Heart left ventricle (tissue), 13 donors: ENCODE measurements around the gene AMIGO3.

Source experiments
- POLR2A ChIP-seq, 2 donors: fragments of 450-650 bp; IDR thresholded peaks; one replicate each; pipeline ENCODE4 v1.6.1; 2017; ENCODE audit warnings: antibody characterized with exemption in 2 of 2, mild to moderate bottlenecking in 2 of 2, moderate library complexity in 2 of 2
- TF ChIP-seq, protein P1 (sequence below), 12 donors: fragments of 200-600 bp; sonication (generic) in 4 of 12; IDR thresholded peaks; one replicate each; pipeline versions ENCODE4 v1.5.0 to v1.8.0; 2018 to 2022; ENCODE audit warnings: antibody characterized with exemption in 12 of 12, mild to moderate bottlenecking in 5 of 12
- donor health status: ischemic (EF 13 %, LVEDD 7.1; RV severe dilation, severe dysfunction).
- donor health status: DM: no; HTN: yes; CAD: no.
- donor health status: DM: no; HTN: no; CAD: no.
- donor health status: ischemic (EF 25% LVEDD 6.9; RV normal size, moderate dysfunction).
- donor health status: ischemic (EF 25% LVEDD 5.7; RV mildly dilated, moderate dysfunction).
- donor health status: ischemic (EF 35%, LVEDD 5.7; RV mildly dilated, moderate dysfunction).
- donor health status: nonischemic (EF 11% LVEDD 7.7; RV severe dilation, severe dysfunction).
- donor health status: DM: yes; HTN: yes; CAD: no.
- donor health status: PGD.
- donor health status: ischemic (EF 29% LVEDD 5.4; RV normal size, mild dysfunction).
- donor health status: nonischemic (EF 23%, LVEDD 6.1; RV moderate dilation, normal function).

DNA sequence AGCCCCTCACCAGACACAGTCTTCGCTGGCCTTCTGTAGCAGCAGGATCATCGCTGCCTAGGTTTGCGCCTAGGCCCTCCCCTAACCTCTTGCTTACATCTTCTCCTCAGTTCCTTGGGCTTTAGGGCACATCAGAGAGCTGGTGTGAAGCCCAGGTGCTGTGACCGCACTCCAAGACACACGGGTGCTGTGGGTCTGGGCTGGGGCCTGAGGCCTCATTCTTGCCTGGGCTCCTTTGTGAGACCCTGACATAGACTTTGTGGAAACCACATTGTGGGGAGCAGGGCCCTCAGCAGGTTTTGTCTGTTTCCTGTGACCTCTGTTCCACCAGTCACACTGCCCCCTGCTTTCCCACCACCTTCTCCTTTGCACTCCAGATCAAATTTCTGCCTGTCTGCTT lies 8.0 kb downstream of the AMIGO3 start:
- TF ChIP-seq, protein P1, sequence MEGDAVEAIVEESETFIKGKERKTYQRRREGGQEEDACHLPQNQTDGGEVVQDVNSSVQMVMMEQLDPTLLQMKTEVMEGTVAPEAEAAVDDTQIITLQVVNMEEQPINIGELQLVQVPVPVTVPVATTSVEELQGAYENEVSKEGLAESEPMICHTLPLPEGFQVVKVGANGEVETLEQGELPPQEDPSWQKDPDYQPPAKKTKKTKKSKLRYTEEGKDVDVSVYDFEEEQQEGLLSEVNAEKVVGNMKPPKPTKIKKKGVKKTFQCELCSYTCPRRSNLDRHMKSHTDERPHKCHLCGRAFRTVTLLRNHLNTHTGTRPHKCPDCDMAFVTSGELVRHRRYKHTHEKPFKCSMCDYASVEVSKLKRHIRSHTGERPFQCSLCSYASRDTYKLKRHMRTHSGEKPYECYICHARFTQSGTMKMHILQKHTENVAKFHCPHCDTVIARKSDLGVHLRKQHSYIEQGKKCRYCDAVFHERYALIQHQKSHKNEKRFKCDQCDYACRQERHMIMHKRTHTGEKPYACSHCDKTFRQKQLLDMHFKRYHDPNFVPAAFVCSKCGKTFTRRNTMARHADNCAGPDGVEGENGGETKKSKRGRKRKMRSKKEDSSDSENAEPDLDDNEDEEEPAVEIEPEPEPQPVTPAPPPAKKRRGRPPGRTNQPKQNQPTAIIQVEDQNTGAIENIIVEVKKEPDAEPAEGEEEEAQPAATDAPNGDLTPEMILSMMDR (IDR thresholded peaks at IDR 0.05) = no peak
- TF ChIP-seq POLR2A (IDR thresholded peaks at IDR 0.05) = no peak
